Measurements from ENCODE around the gene CFDP1.

DNA sequence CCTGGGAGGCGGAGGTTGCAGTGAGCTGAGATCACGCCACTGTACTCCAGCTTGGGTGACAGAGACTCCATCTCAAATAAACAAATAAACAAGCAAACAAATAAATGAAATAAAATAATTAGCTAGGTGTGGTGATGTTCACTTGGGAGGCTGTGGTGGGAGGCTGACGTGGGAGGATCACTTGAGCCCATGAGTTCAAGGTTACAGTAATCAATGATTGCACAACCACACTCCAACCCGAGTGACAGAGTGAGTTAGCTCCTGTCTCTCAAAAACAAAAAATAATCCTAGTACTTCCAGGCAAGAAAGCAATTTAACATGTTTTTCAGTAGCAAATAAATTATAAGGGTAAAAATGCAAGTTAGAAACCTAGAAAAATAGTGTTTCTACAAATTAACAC lies 26.4 kb downstream of the CFDP1 start:
- TF ChIP-seq RFX5 (IDR thresholded peaks at IDR 0.05) (no peak), CTCF (IDR thresholded peaks at IDR 0.05) (no peak), POLR2A (IDR thresholded peaks at IDR 0.05; ENCODE audit: low read length) (no peak), MYC (IDR thresholded peaks at IDR 0.05; ENCODE audit: borderline replicate concordance, low read length) (no peak), EHMT2 (IDR thresholded peaks at IDR 0.05; ENCODE audit: low read depth) (no peak), EHF (CRISPR knock-in tag; IDR thresholded peaks at IDR 0.05) (no peak), RCOR1 (IDR thresholded peaks at IDR 0.05; ENCODE audit: low read depth, low read length) (no peak), CBX8 (IDR thresholded peaks at IDR 0.05) (no peak), MAFK (IDR thresholded peaks at IDR 0.05; ENCODE audit: partially characterized antibody) (no peak), RNF2 (IDR thresholded peaks at IDR 0.05; ENCODE audit: borderline replicate concordance, low read depth) (no peak)
